Spleen (tissue), 7 donors: ENCODE results near the gene TMEM234.

Experiments
- POLR2AphosphoS5 ChIP-seq, 3 donors: sonication (generic); formaldehyde crosslinking; IDR thresholded peaks; one replicate each; pipeline ENCODE4 v1.5.1; 2017; ENCODE audit warnings: antibody characterized with exemption in 3 of 3
- TF ChIP-seq, protein P1 (sequence below), 11 experiments: fragments of 200-600 bp in 7 of 11; fragments of 450-650 bp in 4 of 11; sonication (generic) in 4 of 11; IDR thresholded peaks in 8 of 11; conservative IDR thresholded peaks in 3 of 11; 1 replicate in 7 of 11; 2 replicates in 4 of 11; pipeline versions ENCODE4 v1.4.0 to v1.8.0; 2016 to 2021; ENCODE audit warnings: antibody characterized with exemption in 11 of 11, inconsistent platforms in 4 of 11, mild to moderate bottlenecking in 1 of 11
- donor health status: DM: no; HTN: no; CAD: no; lungs with moderate emphysema.
- donor health status: DM: no; HTN: no; CAD: no.
- donor health status: DM: no; HTN: no; CAD: no.

DNA sequence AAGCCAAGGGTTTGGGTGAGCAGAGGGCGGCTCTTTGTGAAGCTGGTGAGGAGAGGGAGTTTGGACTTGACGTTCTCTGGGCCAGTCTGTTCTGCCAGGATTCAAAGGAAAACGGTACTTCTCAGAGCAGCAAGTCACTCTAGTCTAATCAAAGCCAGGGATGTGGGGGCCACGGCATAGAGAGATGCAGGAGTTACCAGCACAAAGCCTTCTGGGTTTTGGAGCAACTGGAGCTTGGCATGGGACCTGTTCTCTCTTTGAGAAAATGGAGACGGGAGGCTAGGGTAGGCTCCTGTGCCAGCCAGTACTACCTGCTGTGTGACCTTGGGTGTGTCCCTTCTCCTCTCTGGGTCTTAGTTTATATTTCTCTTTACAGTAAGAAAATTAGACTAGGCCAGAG, 40.6 kb downstream of the TMEM234 start:
- TF ChIP-seq, protein P1, sequence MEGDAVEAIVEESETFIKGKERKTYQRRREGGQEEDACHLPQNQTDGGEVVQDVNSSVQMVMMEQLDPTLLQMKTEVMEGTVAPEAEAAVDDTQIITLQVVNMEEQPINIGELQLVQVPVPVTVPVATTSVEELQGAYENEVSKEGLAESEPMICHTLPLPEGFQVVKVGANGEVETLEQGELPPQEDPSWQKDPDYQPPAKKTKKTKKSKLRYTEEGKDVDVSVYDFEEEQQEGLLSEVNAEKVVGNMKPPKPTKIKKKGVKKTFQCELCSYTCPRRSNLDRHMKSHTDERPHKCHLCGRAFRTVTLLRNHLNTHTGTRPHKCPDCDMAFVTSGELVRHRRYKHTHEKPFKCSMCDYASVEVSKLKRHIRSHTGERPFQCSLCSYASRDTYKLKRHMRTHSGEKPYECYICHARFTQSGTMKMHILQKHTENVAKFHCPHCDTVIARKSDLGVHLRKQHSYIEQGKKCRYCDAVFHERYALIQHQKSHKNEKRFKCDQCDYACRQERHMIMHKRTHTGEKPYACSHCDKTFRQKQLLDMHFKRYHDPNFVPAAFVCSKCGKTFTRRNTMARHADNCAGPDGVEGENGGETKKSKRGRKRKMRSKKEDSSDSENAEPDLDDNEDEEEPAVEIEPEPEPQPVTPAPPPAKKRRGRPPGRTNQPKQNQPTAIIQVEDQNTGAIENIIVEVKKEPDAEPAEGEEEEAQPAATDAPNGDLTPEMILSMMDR (IDR thresholded peaks at IDR 0.05 in 8 of 11, conservative IDR thresholded peaks at IDR 0.05 in 3 of 11), result no peak
- no peak for TF ChIP-seq POLR2AphosphoS5 (IDR thresholded peaks at IDR 0.05)
